CMK (cell line): ENCODE measurements around the gene ELN.

Source experiments
- DNase-seq: peaks from one replicate; pipeline ENCODE4 v3.0.0-alpha.2; 2010; ENCODE audit warnings: low read depth

The ELN gene

DNA sequence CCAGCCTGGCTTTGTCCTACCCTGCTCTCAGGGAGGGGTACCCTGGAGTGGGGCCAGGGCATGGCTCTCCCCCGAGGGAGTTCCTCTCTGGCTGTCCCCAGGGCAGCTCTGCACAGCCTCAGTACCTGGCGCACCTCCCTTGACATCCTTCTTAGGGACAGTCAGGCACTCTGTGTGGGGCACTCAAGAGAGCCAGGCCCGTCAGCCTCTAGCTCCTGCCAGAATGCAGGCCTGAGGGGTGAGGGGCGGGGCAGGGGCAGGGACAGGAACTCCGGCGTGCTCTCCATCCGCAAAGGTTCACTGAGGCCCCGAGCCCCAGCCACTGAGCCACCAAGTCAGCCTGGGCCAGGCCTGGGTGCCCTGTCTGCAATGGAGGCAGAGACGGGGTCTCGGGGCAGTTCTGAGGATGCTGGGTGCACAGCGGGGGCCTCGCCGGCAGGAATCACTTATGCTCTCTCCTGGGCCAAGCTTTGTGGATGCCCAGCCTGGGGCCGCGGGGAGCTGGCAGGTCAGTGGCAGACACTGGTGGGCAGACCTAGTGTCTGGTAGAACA, 65.8 kb downstream of the ELN start:
- DNase-seq = no peak

DNA sequence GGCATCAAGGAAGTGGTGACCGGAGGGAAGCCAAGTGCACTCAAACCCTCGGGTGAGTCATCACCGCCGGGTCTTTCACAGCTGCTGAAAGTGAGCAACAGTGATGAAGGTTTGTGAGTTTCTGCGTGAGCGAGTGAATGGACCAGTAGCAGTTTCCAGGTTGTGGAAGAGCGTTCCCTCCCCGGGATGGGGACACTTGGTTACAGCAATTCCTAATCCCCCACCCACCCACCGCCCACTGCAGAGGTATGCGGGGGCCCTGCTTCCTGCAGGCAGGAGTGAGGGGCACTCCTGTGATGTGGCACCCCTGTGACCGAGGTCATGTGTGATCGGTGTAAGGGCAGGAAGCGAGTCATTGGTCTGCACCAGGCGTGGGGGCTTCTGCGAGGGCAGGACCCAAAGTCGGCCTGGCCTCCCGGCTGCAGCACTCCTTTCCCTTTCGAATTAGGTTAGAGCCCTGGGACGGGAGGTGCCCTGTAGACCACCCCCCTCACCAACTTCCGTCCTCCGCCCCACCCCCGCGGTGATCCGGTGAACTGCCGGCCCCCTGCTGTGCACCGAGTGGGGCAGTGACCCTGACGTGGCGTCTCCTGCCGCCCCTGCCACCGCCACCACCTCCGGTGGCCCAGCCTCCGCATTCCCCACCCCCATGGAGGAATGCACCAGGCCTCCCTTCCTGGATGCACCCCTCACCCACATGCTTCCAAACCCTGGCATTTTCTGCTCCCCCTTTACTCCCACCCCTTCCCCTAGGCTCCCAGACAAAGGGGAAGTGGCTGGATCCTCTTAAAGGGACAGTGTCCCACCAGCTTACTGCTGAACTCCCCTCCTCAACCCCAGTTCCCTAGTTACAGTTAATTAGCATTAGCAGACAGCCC, 66.5 kb downstream of the ELN start:
- peak; percentile 85 for DNase-seq

DNA sequence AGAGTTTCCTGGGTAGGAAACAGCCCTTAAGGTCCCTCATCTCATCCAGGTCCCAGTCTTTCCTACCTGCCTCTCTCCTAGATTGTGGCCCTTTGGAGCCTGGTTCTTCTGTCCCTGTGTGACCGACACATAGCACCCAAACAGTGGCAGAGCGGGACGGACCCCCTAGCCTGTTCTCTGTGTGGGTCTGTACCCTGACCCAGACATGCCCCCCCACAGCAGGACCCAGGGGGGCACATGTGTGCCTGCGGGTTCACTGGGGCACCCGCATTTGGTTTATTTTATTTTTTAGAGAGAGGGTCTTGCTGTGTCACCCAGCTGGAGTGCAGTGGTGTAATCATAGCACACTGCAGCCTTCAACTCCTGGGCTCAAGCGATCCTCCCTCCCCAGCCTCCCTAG, 67.2 kb downstream of the ELN start:
- no peak for DNase-seq

- DNase-seq = no peak
Measured at GRCh38 chr7:74097937-74098614, 70.1 kb downstream of the ELN start.

DNA sequence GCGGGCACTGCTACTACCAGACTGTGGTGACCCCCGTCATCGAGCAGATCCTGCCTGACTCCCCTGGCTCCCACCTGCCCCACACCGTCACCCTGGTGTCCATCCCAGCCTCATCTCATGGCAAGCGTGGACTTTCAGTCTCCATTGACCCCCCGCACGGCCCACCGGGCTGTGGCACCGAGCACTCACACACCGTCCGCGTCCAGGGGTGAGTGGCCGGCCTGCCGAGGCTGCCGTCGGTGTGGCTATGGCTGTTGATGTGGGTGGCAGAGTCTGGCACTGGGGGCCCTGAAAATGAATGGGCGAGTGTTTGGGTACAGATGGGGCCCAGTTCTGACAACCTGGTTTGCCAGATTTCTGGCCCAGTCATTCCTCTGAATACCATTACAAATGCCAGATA, 71.1 kb downstream of the ELN start:
- DNase-seq = no peak

DNA sequence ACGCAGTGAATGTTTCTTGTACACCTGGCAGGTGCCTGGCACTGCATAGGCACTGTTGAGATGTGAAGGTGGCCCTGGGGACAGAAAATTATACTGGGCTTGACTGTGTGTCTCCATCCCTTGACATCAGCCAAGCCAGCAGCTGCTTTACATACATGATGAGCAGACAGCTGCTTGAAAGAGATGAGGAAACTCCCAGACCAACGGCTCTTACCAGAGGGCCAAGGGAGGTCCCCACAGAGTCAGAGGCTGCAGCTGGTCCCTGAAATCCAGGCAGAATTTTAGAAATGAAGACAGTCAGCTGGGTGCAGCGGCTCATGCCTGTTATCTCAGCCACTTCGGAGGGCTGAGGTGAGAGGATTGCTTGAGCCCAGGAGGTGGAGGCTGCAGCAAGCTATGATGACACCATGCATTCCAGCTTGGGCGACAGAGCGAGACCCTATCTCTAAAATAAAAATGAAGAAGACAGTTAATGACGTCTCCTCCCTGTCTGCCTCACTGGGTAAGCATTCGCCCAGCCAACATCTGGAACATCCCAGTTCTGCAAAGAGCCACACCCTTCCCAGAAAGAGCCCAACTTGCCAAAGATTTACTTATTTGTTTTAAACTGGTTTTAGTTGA, 73.2 kb downstream of the ELN start:
- no peak for DNase-seq

GRCh38 chr7:74103219-74103772, 75.3 kb downstream of the ELN start:
- DNase-seq = no peak

GRCh38 chr7:74104702-74105101, 76.7 kb downstream of the ELN start:
- no peak for DNase-seq

DNA sequence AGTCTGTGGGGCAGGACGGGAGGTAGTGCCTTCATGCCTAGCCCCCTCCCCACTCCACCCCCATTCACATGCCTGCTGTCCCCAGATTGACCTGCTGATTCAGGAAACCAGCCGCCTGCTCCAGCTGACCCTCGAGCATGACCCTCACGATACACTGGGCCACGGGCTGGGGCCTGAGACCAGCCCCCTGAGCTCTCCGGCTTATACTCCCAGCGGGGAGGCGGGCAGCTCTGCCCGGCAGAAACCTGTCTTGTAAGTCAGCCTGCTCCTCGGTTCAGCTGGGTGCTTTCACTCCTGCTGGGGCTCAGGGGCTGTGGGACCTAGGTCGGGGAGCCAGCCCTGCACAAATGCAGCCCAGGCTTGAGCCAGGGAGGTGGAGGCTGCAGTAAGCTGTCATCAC, 78.0 kb downstream of the ELN start:
- DNase-seq = no peak

GRCh38 chr7:74106846-74107245, 78.9 kb downstream of the ELN start:
- DNase-seq = no peak

DNA sequence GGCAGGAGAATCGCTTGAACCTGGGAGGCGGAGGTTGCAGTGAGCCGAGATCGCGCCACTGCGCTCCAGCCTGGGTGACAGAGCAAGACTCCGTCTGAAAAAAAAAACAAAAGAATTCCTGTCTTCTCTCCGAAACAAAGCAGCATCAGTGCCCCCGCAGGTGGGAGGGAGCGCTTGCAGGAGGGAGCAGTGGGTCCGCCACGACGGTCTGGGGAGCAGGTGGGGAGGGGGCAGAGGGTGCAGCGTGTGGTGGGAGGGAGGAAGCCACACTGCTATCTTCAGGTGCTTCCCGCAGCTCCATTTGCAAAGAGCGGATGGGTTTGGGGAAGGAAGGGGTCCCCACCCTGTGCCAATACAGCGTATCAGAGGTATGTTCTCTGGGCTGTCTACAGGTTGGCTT, 87.4 kb downstream of the ELN start:
- no peak for DNase-seq

DNA sequence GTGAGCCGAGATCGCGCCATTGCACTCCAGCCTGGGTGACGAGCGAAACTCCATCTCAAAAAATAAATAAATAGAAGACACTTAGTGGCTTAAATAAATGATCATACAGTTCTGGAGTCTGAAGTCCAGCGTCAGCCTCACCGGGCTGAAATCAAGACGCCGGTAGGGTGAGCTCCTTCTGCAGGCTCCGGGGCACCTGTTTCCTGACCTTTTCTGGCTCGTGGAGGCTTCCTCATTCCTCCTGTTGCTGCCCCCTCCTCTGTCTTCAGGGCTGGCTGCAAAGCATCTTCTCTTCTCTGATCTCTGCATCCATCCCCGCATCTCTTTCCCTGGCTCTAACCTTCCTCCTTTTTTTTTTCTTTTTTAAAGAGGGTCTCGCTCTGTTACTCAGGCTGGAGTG, 88.4 kb downstream of the ELN start:
- no peak for DNase-seq
